Transverse colon (tissue), 4 donors: Measurements from ENCODE around the gene PRDM8. TPM values are rescaled to one million over a fixed set of nuclear protein-coding genes. Genes with fewer than 3 reads are reported as not detected.

Experiments
- DNase-seq: peaks from one replicate; pipeline ENCODE4 v3.0.0-alpha.2; 2019
- H3K27ac ChIP-seq, 4 donors: fragments of 200-600 bp; sonication (generic); 2 replicates each; pipeline ENCODE4 v1.5.1; 2016 to 2018; ENCODE audit warnings: inconsistent platforms in 4 of 4
- H3K27me3 ChIP-seq: fragments of 200-600 bp; sonication (generic); 2 replicates; pipeline ENCODE4 v1.5.1; 2017; ENCODE audit warnings: inconsistent platforms
- H3K36me3 ChIP-seq, 4 donors: fragments of 200-600 bp; sonication (generic); 2 replicates each; pipeline ENCODE4 v1.5.1; 2017 to 2019; ENCODE audit warnings: inconsistent platforms in 4 of 4
- H3K4me1 ChIP-seq, 4 donors: fragments of 200-600 bp; sonication (generic); 2 replicates each; pipeline ENCODE4 v1.5.1; 2017 to 2020; ENCODE audit warnings: inconsistent platforms in 4 of 4
- H3K4me3 ChIP-seq, 4 donors: fragments of 200-600 bp; sonication (generic); 1 replicate in 1 of 4; 2 replicates in 3 of 4; pipeline versions ENCODE4 v1.5.1 to v1.6.1; 2017 to 2019; ENCODE audit warnings: inconsistent platforms in 4 of 4
- H3K9me3 ChIP-seq, 2 donors: fragments of 200-600 bp; sonication (generic); 2 replicates each; pipeline ENCODE4 v1.5.1; 2017 to 2019; ENCODE audit warnings: inconsistent platforms in 2 of 2
- EP300 ChIP-seq: sonication (generic); formaldehyde crosslinking; IDR thresholded peaks from one replicate; pipeline ENCODE4 v1.6.1; 2017; ENCODE audit warnings: antibody characterized with exemption, low read depth
- POLR2A ChIP-seq: fragments of 450-650 bp; IDR thresholded peaks from one replicate; pipeline ENCODE4 v1.6.1; 2016; ENCODE audit warnings: antibody characterized with exemption, mild to moderate bottlenecking, moderate library complexity
- POLR2AphosphoS5 ChIP-seq, 3 donors: sonication (generic); formaldehyde crosslinking; IDR thresholded peaks; one replicate each; pipeline ENCODE4 v1.6.1; 2016; ENCODE audit warnings: antibody characterized with exemption in 3 of 3
- WGBS, 2 donors: methylation state at CpG; one replicate each; pipeline ENCODE4 v1.1.5; 2018; ENCODE audit warnings: low coverage in 1 of 2; 5-methylcytosine and 5-hydroxymethylcytosine counted together
- in situ Hi-C, 4 donors: fragments of 200-750 bp; cut with MboI; loops; one replicate each; pipeline versions ENCODE4 v1.15.0 to v1.15.1; 2017; ENCODE audit warnings: low sequenced_read_pairs in 3 of 4, low pct_ligation_motif_present in 1 of 4, low pct_unique_long_range_greater_than_20kb in 1 of 4
- intact Hi-C: fragments of 100-400 bp; cut with DNase I; formaldehyde crosslinking; loops from one replicate; pipeline ENCODE4 v1.15.1; 2023; ENCODE audit warnings: low total_unique reads
- total RNA-seq, 4 donors: library from RNA; depleted of rRNA; stranded (reverse); fragments of >200 nt; gene quantifications; one replicate each; pipeline ENCODE4 v1.1.0, GENCODE V29; 2016
- TF ChIP-seq, protein P1 (sequence below), 5 experiments: fragments of 200-600 bp in 3 of 5; fragments of 450-650 bp in 2 of 5; sonication (generic) in 3 of 5; IDR thresholded peaks; 1 replicate in 2 of 5; 2 replicates in 3 of 5; pipeline ENCODE4 v1.5.1; 2016 to 2017; ENCODE audit warnings: antibody characterized with exemption in 5 of 5, inconsistent platforms in 3 of 5, mild to moderate bottlenecking in 2 of 5, moderate library complexity in 1 of 5

The PRDM8 gene
- total RNA-seq, 4 donors from 2014 or later = 0.20 to 5.2 (median 3.2) TPM

DNA sequence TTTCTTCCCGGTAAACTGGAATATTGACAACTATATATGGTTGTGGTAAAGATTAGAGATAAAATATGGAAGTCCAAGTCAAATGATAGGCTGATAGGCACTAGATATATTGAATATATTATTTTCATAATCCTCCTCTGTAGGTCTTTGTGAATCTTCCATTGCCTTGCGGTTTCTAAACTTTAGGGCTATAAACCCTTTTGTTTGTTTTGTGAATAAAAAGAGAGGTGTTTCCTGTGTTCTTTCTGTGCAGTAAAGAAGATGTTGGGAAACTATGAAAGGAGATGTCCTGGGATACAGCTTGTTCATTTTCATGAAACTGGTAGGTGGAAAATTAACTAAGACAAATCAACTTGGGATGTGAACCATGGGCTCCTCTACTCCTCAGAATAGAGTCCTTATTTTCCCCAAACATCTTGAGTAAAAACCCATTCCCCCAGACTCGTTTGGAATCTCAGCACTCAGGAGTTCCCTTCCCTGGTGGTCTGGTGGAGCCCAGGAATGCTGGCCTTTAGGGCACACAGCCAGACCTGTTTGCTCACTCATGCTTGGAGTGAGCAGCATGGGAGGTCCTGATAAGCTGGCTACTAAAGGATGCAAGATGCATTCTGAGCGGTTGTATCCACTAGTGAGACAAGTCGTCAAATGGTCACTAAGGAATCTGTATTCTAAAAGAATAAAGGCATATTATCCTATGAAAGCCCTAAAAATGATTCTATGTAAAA, 22.2 kb downstream of the PRDM8 start:
- in situ Hi-C loops = loop anchor here (10.0 to 25.0 kb wide), 3 partner anchors 307 to 1265 kb away; no protein-coding TSS in a partner anchor
- 53 to 60% methylated on average over 2 to 5 of the region's 5 CpGs for WGBS, 2 donors

DNA sequence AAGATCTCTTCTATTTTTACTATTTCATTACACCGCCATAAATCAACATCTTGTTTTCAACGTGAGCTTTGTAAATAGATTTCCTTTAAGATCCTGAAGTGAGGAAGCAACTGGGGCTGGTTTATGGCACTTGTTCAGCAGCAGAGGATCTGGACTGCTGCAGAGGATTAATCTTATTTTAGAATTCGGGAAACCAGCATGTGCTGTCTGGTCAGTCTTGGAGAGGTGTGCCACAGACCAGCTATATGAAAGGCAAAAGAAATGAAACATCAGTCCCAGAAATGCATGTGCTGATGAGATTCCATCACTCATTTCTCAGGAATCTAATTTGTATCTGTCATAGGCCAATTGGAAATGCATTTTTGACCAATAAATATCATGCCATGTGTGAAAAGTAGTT, 23.4 kb downstream of the PRDM8 start:
- no peak for DNase-seq
- Histone ChIP-seq H3K27me3 (peaks cover 40% of the 10 kb centered on the region), H3K27ac (no peak overlapping the region), H3K36me3 (no peaks in the 10 kb centered on the region), H3K9me3 (no peaks in the 10 kb centered on the region), H3K4me1 (no peaks in the 10 kb centered on the region), H3K4me3 (no peak overlapping the region)
- intact Hi-C loops (no loop called here), in situ Hi-C loops (loop anchor here in 2 of 4 donors (25.0 kb wide), 2 partner anchors 308 to 1258 kb away; no protein-coding TSS in a partner anchor)
- 20 to 26% methylated on average over 3 of the region's 3 CpGs for WGBS, 2 donors
- TF ChIP-seq EP300 (no peak), POLR2A (no peak), POLR2AphosphoS5 (IDR thresholded peaks at IDR 0.05) (no peak)
- TF ChIP-seq, protein P1, sequence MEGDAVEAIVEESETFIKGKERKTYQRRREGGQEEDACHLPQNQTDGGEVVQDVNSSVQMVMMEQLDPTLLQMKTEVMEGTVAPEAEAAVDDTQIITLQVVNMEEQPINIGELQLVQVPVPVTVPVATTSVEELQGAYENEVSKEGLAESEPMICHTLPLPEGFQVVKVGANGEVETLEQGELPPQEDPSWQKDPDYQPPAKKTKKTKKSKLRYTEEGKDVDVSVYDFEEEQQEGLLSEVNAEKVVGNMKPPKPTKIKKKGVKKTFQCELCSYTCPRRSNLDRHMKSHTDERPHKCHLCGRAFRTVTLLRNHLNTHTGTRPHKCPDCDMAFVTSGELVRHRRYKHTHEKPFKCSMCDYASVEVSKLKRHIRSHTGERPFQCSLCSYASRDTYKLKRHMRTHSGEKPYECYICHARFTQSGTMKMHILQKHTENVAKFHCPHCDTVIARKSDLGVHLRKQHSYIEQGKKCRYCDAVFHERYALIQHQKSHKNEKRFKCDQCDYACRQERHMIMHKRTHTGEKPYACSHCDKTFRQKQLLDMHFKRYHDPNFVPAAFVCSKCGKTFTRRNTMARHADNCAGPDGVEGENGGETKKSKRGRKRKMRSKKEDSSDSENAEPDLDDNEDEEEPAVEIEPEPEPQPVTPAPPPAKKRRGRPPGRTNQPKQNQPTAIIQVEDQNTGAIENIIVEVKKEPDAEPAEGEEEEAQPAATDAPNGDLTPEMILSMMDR (IDR thresholded peaks at IDR 0.05) = no peak

More for the DNA sequence above, 22.2 kb downstream of the PRDM8 start:
- no peak overlapping the region for H3K27ac ChIP-seq
- no peak for DNase-seq
- H3K4me1 ChIP-seq = no peaks in the 10 kb centered on the region
- TF ChIP-seq POLR2A = no peak
- no peak for TF ChIP-seq POLR2AphosphoS5 (IDR thresholded peaks at IDR 0.05)
- TF ChIP-seq, protein P1 (IDR thresholded peaks at IDR 0.05) = no peak
- TF ChIP-seq EP300 = no peak
- H3K27me3 ChIP-seq = peaks cover 41% of the 10 kb centered on the region
- intact Hi-C loops = no loop called here
- H3K36me3 ChIP-seq = no peaks in the 10 kb centered on the region
- H3K4me3 ChIP-seq = no peak overlapping the region
- H3K9me3 ChIP-seq = no peaks in the 10 kb centered on the region

DNA sequence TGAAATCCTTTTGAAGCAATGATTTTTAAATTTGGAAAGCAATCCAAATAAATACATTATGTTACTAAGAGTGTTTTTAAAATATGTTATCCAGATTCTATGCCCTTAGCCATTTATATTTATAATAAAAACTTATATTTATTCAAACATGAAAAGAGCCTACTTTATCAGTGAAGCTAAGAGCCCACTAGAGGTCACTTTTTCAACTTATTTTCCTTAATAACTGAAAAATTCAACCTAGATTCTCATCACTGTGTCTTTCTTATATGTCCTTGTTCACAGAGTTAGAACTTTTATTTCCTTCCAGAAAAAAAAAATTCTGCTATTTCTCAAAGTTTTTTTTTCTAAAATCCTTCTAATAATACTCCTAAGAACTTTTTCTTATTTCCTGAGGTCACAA, 23.9 kb downstream of the PRDM8 start:
- Histone ChIP-seq H3K9me3 (no peaks in the 10 kb centered on the region), H3K4me3 (no peak overlapping the region), H3K27ac (no peak overlapping the region), H3K27me3 (peaks cover 35% of the 10 kb centered on the region), H3K4me1 (no peaks in the 10 kb centered on the region), H3K36me3 (no peaks in the 10 kb centered on the region)
- TF ChIP-seq, protein P1 (IDR thresholded peaks at IDR 0.05) = no peak
- TF ChIP-seq POLR2A (no peak), POLR2AphosphoS5 (IDR thresholded peaks at IDR 0.05) (no peak)
- in situ Hi-C loops = loop anchor here in 2 of 4 donors (25.0 kb wide), 2 partner anchors 309 to 1259 kb away; no protein-coding TSS in a partner anchor
- no peak for DNase-seq
- intact Hi-C loops = no loop called here

DNA sequence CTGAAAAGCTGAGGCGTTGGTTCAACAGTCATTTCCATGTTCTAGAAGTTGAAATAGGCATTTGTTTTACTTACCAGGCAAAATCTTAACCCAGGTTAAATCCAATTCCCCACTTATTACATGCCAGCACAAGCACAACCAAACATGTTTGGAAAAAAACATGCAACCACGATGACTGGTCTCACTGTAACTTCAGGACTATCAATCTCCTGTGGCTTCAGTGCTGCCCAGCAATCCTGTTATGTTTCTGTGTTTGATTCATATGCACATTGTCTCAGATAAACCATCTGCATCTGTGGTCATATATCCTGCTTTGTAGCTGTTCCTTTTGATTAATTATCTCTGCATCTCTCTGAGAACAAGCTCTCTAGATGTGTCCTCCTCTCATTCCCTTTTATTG, 28.3 kb downstream of the PRDM8 start:
- 72% methylated on average over 2 of the region's 2 CpGs; no CpG with 5 or more reads in 1 of the 2 donors for WGBS, 2 donors
- no peak for DNase-seq

More for the DNA sequence above, 28.3 kb downstream of the PRDM8 start:
- intact Hi-C loops (no loop called here), in situ Hi-C loops (no loop called here)
- TF ChIP-seq EP300 (no peak), POLR2A (no peak), POLR2AphosphoS5 (IDR thresholded peaks at IDR 0.05) (no peak)
- TF ChIP-seq, protein P1 (IDR thresholded peaks at IDR 0.05) = no peak
- peaks cover 21% of the 10 kb centered on the region for H3K27me3 ChIP-seq
- H3K36me3 ChIP-seq = no peaks in the 10 kb centered on the region
- H3K4me1 ChIP-seq = no peaks in the 10 kb centered on the region
- no peak overlapping the region for H3K27ac ChIP-seq
- no peak overlapping the region for H3K4me3 ChIP-seq
- H3K9me3 ChIP-seq = no peaks in the 10 kb centered on the region
